Retinal pigment epithelial cell (primary cell): ENCODE results near the gene BRINP3.
A peak's percentile ranks its signal among the peaks of the same experiment; 100 is the strongest.
"Not testable (repeated sequence)": the region's sequence is repeated elsewhere in the genome, so short reads cannot be mapped to it uniquely, and the experiment has no call there.

Experiments used
- DNase-seq: peaks from one replicate; pipeline ENCODE4 v3.0.0-alpha.2; 2010; ENCODE audit warnings: low read depth
- H3K4me3 ChIP-seq: 2 replicates; pipeline ENCODE4 v1.5.1; 2011; ENCODE audit warnings: mild to moderate bottlenecking, low read length, control low read depth, moderate library complexity
- TF ChIP-seq, protein P1 (sequence below): conservative IDR thresholded peaks from 2 replicates; pipeline ENCODE4 v1.5.1; 2011; ENCODE audit warnings: low read depth, low read length, control low read depth, inconsistent platforms

The BRINP3 gene

DNA sequence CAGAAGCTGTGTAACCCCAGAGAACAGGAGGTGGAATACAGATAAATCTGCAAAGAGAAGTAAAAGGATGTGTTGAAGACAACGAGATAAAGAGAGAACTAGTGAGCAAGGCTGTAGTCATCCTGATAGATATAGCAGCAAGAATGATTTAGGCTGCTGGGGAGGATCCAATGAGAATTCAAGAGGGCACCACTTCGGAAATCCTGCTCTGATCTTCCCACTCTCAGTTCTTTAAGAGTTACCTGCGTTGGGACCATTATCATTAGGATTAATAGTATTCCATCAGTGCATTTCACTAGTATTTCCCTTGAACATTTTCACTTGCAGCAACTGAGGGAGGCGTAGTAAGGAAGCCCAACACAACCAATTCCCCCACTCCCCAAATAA, at the start of gene BRINP3:
Gene BRINP3, minus strand, starts transcription at position 103 of the 387 bp plus-strand sequence.
- DNase-seq: no peak
- H3K4me3 ChIP-seq: peak within 1 kb of the TSS; percentile 61

GRCh38 chr1:190511554-190511953, 33.9 kb upstream of the BRINP3 start:
- DNase-seq: no peak
- H3K4me3 ChIP-seq: no peak overlapping the region
- TF ChIP-seq, protein P1, sequence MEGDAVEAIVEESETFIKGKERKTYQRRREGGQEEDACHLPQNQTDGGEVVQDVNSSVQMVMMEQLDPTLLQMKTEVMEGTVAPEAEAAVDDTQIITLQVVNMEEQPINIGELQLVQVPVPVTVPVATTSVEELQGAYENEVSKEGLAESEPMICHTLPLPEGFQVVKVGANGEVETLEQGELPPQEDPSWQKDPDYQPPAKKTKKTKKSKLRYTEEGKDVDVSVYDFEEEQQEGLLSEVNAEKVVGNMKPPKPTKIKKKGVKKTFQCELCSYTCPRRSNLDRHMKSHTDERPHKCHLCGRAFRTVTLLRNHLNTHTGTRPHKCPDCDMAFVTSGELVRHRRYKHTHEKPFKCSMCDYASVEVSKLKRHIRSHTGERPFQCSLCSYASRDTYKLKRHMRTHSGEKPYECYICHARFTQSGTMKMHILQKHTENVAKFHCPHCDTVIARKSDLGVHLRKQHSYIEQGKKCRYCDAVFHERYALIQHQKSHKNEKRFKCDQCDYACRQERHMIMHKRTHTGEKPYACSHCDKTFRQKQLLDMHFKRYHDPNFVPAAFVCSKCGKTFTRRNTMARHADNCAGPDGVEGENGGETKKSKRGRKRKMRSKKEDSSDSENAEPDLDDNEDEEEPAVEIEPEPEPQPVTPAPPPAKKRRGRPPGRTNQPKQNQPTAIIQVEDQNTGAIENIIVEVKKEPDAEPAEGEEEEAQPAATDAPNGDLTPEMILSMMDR: no peak

More for the DNA sequence above, at the start of gene BRINP3:
- TF ChIP-seq, protein P1: no peak

DNA sequence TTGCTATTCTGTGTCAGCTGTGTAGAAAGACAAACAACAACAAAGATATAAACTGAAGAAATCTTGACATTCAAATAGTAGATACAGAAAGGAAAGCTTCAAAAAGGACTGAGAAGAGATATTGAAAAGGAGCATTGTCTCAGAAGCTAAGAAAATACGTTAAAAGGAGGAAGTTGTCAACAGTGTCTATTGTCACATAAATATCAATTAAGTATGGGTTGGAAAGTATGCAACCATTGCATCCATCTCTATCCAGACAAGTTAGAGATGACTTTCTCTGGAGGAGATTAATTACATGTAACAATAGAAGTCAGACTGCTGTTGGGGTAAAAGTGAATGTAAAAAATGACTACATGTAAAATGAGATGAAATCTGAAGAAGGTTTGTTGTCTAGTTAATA, 29.7 kb upstream of the BRINP3 start:
- TF ChIP-seq, protein P1: no peak
- no peak for DNase-seq

GRCh38 chr1:190504539-190504938, 26.9 kb upstream of the BRINP3 start:
- not testable (repeated sequence) for DNase-seq, H3K4me3 ChIP-seq

More for the DNA sequence above, 29.7 kb upstream of the BRINP3 start:
- H3K4me3 ChIP-seq: no peak overlapping the region

GRCh38 chr1:190497565-190497964, 19.9 kb upstream of the BRINP3 start:
- H3K4me3 ChIP-seq: no peak overlapping the region
- DNase-seq: no peak
- TF ChIP-seq, protein P1: no peak

DNA sequence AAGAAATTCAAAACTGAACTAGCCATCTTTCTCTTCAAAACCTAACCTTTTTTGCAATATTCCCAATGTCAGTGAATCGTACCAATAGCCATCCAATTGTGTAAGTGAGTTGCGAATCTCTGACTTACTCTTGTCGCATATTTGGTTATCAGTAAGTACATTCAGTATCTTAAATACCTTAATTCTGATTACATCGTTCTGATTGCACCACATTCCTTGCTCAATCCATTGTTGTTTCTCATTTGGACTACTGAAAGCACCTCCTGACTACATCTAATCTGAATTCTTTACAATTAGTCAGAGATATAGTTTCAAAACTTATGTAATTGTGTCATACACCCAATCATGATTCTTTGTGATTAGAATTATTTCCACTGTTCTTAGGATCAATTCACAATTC, 16.8 kb upstream of the BRINP3 start:
- TF ChIP-seq, protein P1: no peak
- no peak overlapping the region for H3K4me3 ChIP-seq
- no peak for DNase-seq

DNA sequence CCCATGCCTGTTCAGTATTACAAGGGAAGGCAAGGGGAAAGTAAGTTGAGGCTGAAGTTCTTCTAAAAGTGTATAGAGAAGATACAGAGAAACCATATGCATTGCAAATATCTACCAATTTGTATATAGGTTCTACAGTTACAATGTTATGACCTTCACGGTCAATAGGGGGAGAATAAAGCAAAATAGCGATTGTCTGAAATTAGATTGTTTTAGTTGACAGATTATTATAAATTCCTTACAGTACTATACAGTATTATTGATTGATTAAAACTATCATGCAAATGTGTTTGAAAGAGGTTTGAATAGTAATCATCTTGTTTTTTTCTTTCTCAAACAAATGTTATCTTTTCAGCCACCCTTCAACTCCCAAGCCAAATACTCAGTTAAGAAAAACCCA, 13.7 kb upstream of the BRINP3 start:
- TF ChIP-seq, protein P1: no peak
- DNase-seq: no peak
- H3K4me3 ChIP-seq: no peak overlapping the region

GRCh38 chr1:190484045-190484444, 6.4 kb upstream of the BRINP3 start:
- DNase-seq: no peak
- TF ChIP-seq, protein P1: no peak
- H3K4me3 ChIP-seq: no peak overlapping the region
